ENCODE measurements around the gene CADM1.

- no peak for TF ChIP-seq GATA2 (IDR thresholded peaks at IDR 0.05; ENCODE audit: low read depth, low read length)
- TF ChIP-seq GATA3 (IDR thresholded peaks at IDR 0.05; ENCODE audit: low read depth, low read length) = no peak
Observed at GRCh38 chr11:115444542-115444941, 59.7 kb downstream of the CADM1 start.

Data from SH-SY5Y (cell line).